GM19351 (cell line): ENCODE results near the gene GRK6.
A peak's percentile ranks its signal among the peaks of the same experiment; 100 is the strongest.

Source experiments
- ATAC-seq: cut with Tn5 transposase; IDR thresholded peaks from one replicate; pipeline ENCODE4 v1.9.1; 2021; ENCODE audit warnings: mild to moderate bottlenecking, moderate library complexity; ENCODE audit not compliant: unreplicated experiment

Gene GRK6

DNA sequence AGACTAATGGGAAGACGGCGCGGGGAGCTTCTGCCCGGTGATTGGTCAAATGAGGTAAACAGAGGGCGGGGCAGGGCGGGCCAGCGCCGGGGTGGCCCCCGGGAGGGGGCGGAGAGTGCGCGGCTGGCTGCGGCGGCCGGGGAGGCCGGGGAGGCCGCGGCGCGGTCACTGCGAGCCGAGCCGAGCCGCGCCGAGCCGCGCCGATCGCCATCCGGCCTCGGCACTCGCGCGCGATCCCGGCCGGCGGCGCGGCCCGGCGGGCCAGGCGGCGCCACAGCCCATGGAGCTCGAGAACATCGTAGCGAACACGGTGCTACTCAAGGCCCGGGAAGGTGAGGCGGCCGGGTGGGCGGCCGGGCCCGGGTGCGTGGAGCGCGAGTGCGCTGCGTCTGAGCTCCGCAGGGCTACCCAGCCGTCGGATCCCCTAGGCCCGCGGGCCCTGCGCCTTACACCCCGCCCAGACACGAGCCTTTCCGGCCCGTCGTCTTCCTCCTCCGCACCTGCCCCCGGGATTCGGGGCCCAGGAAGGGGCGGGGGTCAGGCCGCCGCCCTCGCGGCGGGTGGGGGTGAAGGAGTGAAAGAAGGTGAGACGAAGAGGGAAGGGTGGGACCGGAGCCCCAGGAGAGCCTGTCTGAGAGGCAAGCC is at the start of gene GRK6:
Gene GRK6 (plus strand): TSS at position 111 of the 645 bp plus-strand sequence. CDS start 170 bp downstream, at position 281.
- peak; percentile 2 for ATAC-seq

GRCh38 chr5:177377851-177378776 is 48.4 kb upstream of the GRK6 start:
- no peak for ATAC-seq

DNA sequence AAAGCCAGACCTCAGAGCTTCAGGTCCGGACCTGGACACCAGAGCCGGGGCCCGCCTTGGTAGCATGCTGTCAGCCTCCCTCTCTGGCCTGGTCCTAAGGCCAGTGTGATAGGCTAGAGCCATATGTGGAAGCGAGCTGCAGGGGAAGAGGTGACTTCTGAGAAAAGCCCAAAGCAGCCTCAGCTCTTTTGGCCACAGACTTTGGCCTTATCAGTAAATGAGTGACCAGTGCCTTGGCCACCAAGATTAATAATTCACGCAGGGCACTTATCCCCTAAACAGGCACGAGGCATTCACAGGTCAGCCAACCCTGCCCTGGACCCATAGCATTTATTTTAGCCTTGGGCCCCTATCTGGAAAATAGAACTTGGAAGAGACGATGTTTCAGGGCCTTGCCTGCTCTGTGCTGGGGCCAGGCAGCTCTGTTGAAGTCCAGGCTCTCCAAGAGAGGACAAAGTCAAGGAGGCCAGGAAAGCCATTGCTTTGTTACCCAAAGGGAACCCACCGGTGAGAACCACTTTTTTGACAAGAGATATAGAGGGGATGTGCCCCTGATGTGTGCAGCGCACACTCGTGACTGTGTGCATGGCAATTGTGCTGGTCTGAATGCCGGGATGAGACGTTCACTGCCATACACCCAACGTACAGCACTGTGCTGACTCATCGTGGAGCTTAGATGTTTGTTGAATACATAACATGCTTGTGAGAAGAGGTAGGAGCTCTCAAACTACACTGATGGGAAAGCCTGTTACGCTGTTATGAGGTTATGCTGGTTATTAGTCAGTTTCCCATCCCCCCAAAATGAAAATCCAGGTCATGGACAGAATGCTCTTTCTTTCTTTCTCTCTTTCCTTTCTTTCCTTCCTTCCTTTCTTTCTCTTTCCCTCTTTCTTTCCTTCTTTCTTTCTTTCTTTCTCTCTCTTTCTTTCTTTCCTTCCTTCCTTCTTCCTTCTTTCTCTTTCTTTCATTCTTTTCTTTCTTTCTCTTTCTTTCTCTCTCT is 47.3 kb upstream of the GRK6 start:
- ATAC-seq = no peak

GRCh38 chr5:177380805-177381126 is 45.7 kb upstream of the GRK6 start:
- ATAC-seq = no peak

GRCh38 chr5:177382423-177383029 is 44.0 kb upstream of the GRK6 start:
- no peak for ATAC-seq

DNA sequence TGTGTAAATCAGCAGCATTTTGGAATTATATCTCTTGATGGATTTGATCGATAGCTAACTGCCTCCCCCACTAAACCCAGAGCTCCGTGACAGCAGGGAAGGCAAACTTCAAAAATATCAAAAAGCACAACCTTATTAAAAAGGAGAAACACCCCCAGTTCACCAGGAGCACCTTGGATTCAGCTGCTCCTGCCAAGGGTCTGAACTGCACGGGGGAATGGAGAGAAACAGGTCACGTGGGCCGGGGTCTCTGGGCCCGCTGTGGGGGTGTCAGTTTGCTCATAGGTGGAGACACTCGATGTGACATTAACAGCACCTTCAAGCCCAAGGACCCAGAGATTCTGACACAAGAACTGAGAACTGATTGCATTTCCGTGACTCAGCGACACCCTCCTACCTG is 43.3 kb upstream of the GRK6 start:
- ATAC-seq = no peak

- ATAC-seq = no peak
Measured at GRCh38 chr5:177384134-177384533, 42.3 kb upstream of the GRK6 start, which contains the start of gene SLC34A1. Gene SLC34A1 (plus strand): TSS chr5:177384434. CDS start chr5:177385742, 1,308 bp downstream.

DNA sequence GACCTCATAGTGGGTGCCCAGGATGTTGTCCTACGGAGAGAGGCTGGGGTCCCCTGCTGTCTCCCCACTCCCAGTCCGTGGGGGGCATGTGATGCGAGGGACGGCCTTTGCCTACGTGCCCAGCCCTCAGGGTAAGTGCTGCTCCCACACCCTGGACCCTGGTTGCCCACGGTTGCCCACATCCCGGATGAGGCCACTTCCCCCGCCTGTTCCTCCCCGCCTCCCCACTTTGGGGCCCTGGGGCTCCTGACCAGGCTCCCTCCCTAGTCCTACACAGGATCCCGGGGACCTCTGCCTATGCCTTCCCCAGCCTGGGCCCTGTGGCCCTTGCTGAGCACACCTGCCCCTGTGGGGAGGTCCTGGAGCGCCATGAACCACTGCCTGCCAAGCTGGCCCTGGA is 40.8 kb upstream of the GRK6 start:
- no peak for ATAC-seq

- no peak for ATAC-seq
Measured at GRCh38 chr5:177386542-177386941, 39.9 kb upstream of the GRK6 start.

- no peak for ATAC-seq
Measured at GRCh38 chr5:177387405-177387804, 39.1 kb upstream of the GRK6 start.

GRCh38 chr5:177388521-177389052 is 37.9 kb upstream of the GRK6 start:
- no peak for ATAC-seq

GRCh38 chr5:177389241-177390169 is 37.0 kb upstream of the GRK6 start:
- ATAC-seq = peak; percentile 56

DNA sequence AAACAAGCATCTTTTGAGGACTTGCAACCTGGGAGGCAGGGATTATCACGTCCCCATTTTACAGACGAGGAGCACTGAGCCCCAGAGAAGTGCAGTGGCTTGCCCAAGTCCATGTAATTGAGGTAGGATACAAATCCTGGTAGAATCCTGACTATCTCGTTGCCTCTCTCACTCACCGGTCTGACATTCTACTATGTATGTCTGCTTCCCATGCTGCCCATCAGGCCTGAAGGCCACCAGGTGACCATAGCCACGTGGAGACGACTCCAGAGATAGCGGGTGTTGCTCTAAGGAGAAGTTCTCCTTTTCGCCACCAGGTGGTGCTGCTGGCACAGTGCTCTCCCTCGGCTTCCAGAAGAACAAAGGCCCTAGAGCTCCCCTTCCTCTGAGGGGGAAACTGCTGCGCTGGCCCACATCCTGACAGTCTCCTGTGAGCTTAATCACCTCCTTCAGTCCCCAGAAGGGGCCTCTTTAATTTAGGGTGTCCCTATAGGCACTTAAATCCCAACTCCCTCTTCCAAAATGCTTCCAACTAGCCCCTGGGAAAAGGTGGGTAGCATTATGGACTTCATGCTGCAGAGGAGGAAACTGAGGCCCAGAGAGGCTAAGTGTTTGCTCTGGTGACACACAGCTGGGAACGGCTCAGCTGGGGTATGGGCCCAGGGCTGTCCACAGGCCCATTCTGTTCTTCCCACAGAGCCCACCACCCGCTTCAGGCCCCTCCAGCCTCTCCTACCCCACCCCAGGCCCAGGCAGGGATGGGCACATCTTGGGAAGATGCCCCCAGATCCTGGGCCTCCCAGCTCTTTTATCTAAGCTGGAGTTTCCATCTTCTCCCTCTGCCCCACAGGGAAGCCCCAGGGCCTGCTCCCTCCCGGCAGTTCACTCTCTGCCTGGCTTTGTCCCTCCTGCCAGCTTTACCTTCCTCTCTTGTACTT is 35.8 kb upstream of the GRK6 start:
- peak; percentile 63 for ATAC-seq

- no peak for ATAC-seq
Measured at GRCh38 chr5:177392765-177393164, 33.7 kb upstream of the GRK6 start.

DNA sequence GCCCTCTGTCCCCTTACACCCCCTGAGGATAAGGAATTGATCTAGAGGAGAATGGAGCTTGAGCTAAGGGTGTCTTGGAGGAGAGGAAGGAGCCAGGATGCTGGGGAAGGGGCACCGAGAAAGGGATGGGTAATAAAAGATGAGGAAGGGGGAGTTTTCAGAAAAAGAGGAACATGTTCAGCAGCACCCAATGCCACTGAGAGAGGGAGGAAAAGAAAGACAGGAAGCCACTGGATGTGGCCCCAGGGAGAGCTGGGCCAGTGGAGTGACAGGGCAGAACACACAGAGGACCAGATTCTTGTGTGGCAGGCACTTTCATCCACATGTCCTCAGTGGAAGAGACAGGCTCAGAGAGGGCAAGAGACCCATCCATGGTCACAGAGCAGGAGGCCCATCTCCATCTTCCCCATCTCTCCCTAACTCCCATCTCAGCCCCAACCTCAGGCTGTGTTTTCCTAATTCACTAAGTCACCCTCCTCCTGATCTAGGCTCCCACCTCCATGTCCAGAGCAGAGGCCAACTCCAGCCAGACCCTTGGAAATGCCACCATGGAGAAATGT is 33.2 kb upstream of the GRK6 start:
- no peak for ATAC-seq

- no peak for ATAC-seq
Measured at GRCh38 chr5:177393990-177394389, 32.5 kb upstream of the GRK6 start.

GRCh38 chr5:177396078-177396477 is 30.4 kb upstream of the GRK6 start:
- ATAC-seq = no peak

GRCh38 chr5:177396807-177397206 is 29.7 kb upstream of the GRK6 start:
- ATAC-seq = no peak
